HUES64 (cell line): ENCODE data around the gene TRIM62.
A peak's percentile ranks its signal among the peaks of the same experiment; 100 is the strongest.
"Not testable (repeated sequence)": the region's sequence is repeated elsewhere in the genome, so short reads cannot be mapped to it uniquely, and the experiment has no call there.

Source experiments
- H3K27ac ChIP-seq: 2 replicates; pipeline ENCODE4 v1.7.0; 2013; ENCODE audit warnings: low read depth, low read length, inconsistent platforms
- H3K27me3 ChIP-seq: 2 replicates; pipeline ENCODE4 v1.6.1; 2013; ENCODE audit warnings: mild to moderate bottlenecking, low read length; ENCODE audit not compliant: insufficient read depth
- H3K36me3 ChIP-seq: 2 replicates; pipeline ENCODE4 v1.6.1; 2013; ENCODE audit warnings: mild to moderate bottlenecking, low read length; ENCODE audit not compliant: insufficient read depth
- H3K4me1 ChIP-seq: 2 replicates; pipeline ENCODE4 v1.6.1; 2013; ENCODE audit warnings: mild to moderate bottlenecking, low read length, moderate library complexity; ENCODE audit not compliant: insufficient read depth
- H3K4me3 ChIP-seq: 2 replicates; pipeline ENCODE4 v1.5.1; 2013; ENCODE audit warnings: mild to moderate bottlenecking, low read length, moderate library complexity
- H3K9ac ChIP-seq: 2 replicates; pipeline ENCODE4 v1.6.1; 2013; ENCODE audit warnings: mild to moderate bottlenecking, low read depth, low read length
- H3K9me3 ChIP-seq: 2 replicates; pipeline ENCODE4 v1.6.1; 2013; ENCODE audit warnings: low read depth, low read length; ENCODE audit not compliant: insufficient read depth
- WGBS: fragments of 150-250, 120-280 bp; methylation state at CpG from one replicate; pipeline ENCODE4 v1.1.7; 2013; ENCODE audit warnings: missing lambda C conversion rate; 5-methylcytosine and 5-hydroxymethylcytosine counted together

TRIM62 gene

GRCh38 chr1:33146003-33146402 lies 35.8 kb downstream of the TRIM62 start:
- Histone ChIP-seq H3K36me3 (peaks cover 6% of the 10 kb centered on the region), H3K27me3 (no peaks in the 10 kb centered on the region), H3K27ac (no peak overlapping the region), H3K4me1 (no peaks in the 10 kb centered on the region), H3K9ac (no peak overlapping the region), H3K9me3 (no peaks in the 10 kb centered on the region), H3K4me3 (no peak overlapping the region)
- 95% methylated on average over 3 of the region's 3 CpGs for WGBS

DNA sequence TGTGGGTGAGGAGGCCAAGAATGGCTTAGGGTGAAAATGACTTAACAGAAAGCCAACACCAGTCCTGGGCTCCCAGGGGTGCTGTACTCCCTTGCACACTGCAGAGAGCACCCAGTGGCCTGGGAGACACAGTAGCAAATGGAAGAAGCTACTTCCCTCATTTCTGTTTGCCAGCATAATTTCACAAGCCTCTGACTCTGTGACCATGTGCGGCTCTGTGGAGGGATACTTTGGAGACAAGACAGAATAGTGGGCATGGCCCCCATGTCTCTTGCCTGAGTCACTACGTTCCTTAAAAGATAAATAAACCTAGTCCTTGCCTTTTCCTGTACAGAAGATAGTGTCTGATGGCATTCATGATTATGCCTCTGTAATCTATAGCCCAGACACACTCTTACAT lies 38.1 kb downstream of the TRIM62 start:
- Histone ChIP-seq H3K9me3 (no peaks in the 10 kb centered on the region), H3K9ac (no peak overlapping the region), H3K27me3 (no peaks in the 10 kb centered on the region), H3K27ac (no peak overlapping the region), H3K4me1 (peaks cover 15% of the 10 kb centered on the region), H3K36me3 (peaks cover 6% of the 10 kb centered on the region), H3K4me3 (no peak overlapping the region)
- WGBS = 93% methylated on average over 2 of the region's 2 CpGs

DNA sequence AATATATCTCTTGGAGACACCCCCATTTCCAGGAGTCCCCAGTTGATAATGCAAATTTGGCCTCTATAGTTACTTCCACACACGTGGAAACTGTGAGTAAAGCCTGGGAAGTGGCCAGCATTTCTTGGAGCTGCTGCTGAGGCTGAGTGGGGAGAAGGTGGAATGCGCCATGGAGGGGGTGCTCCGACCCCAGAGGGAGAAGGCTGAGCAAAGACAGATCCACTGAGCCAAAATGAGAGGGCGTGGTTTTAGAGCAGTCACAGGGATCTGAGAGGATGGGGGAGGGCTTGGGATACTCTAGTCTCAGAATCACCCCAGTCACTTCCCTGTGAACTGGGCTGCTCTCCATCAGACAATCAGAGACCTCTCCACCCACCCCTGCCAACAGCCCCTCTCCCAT lies 38.7 kb downstream of the TRIM62 start:
- Histone ChIP-seq H3K9me3 (no peaks in the 10 kb centered on the region), H3K36me3 (peaks cover 6% of the 10 kb centered on the region), H3K27ac (no peak overlapping the region), H3K27me3 (no peaks in the 10 kb centered on the region), H3K4me3 (no peak overlapping the region), H3K4me1 (peaks cover 17% of the 10 kb centered on the region), H3K9ac (no peak overlapping the region)
- WGBS = 64% methylated on average over 4 of the region's 4 CpGs

DNA sequence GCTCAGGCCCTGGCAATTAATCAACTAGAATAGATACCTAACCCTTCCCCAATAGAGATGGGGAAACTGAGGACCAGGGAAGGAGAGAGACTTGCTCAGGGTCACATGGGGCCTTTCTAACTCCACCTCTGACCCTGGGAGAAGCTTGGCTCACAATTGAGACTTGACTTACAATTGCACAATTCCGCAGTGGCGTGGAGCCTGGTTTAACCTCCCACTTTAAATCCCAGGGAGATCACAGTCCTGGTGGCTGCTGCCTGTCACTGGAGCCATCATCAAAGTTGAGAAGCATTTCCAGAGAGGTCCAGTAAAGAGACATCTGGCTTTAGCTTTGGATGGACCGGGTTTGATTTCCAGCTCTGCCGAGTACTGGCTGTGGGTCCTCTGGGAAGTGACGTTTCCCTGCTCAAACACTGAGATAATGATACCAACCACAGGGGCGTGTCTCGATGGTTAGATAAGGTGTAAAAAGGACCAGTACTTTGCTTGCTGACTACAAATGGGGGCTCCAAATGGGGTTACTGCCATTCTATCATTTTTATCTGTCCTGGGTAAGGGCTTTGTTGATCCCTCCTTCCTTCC lies 39.3 kb downstream of the TRIM62 start:
- Histone ChIP-seq H3K4me1 (peaks cover 19% of the 10 kb centered on the region), H3K9ac (no peak overlapping the region), H3K36me3 (peaks cover 6% of the 10 kb centered on the region), H3K27me3 (no peaks in the 10 kb centered on the region), H3K9me3 (no peaks in the 10 kb centered on the region), H3K4me3 (no peak overlapping the region), H3K27ac (no peak overlapping the region)
- 90% methylated on average over 7 of the region's 7 CpGs for WGBS

- Histone ChIP-seq H3K27me3 (no peaks in the 10 kb centered on the region), H3K4me3 (no peak overlapping the region), H3K9ac (no peak overlapping the region), H3K4me1 (peaks cover 19% of the 10 kb centered on the region), H3K36me3 (peaks cover 1% of the 10 kb centered on the region), H3K27ac (no peak overlapping the region), H3K9me3 (no peaks in the 10 kb centered on the region)
- WGBS = 53% methylated on average over 2 of the region's 3 CpGs
These were observed 40.1 kb downstream of the TRIM62 start for GRCh38 chr1:33141781-33142180.

DNA sequence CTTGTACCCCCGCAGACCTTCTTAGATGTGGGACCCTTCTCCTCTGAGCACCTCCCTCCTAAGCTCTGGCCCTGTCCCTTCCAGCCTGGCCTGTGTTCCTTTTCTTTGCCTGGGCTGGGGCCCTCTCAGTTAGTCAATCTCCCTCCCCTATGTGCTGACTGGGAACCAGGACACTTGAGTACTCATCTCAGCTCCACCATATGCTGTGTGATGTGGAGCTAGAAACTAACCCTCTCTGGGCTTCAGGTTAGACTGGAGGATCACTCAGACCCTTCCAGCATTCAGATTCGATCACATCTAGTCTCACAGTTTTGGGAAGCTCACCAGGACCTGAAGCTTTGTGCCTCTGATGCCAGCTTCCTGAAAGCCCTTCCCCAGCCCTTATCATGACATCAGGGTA lies 40.6 kb downstream of the TRIM62 start:
- Histone ChIP-seq H3K4me1 (peaks cover 19% of the 10 kb centered on the region), H3K27ac (no peak overlapping the region; the same call in 1 of the 2 replicates), H3K27me3 (no peaks in the 10 kb centered on the region), H3K36me3 (no peaks in the 10 kb centered on the region), H3K9me3 (no peaks in the 10 kb centered on the region), H3K9ac (no peak overlapping the region), H3K4me3 (no peak overlapping the region)
- 69% methylated on average over 2 of the region's 2 CpGs for WGBS

DNA sequence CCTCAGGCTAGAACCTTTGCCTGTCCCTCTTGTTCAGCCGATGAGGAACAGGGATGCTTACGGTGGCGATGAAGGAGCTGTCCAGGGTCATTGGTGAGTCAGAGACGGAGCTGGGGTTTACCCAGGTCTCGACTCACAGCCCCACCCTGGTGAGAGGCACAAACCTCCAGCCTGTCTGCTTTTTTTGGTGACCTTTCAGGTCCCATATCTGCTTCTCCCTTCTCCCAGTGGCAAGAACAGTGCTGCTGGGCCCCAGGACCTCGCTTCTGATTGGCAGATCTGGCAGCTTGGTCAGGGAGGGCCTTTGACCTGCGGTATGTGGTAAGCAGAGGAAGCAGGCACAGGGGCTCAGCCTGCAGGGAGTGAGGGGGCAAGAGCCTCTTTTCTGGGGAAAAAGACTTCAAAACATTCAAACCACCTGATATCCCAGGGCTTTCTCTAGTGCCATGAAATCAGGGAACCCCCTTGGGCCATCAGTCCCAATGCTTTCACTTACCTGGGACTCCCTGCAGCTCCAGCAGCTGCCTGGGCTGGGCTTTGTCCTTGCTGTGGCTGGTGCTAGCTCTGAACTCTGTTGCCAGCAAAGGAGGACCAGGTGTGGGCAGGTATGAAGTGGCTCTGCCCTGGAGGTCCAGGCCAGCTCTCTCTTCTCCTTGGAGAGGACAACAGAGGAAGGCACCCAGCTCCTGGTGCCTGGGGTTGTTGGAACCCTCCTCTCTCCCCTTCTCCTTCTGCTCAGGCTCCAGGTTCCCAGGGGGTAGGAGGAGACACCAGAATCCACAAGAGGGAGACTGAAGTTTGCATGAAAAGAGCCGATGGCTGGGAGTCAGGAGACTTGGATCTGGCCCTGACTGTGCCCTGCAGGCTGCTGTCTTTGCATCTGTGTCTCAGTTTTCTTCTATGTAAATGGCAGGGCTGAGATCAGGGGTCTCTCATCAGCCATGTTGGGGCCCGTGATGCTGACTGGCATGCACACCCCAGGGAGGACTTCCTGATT lies 41.4 kb downstream of the TRIM62 start:
- no peaks in the 10 kb centered on the region for H3K9me3 ChIP-seq
- peaks cover 19% of the 10 kb centered on the region for H3K4me1 ChIP-seq
- H3K27me3 ChIP-seq = no peaks in the 10 kb centered on the region
- WGBS = 37% methylated on average over 9 of the region's 9 CpGs
- H3K9ac ChIP-seq = peak overlapping the region; percentile 18; the same call in 1 of the 2 replicates
- H3K27ac ChIP-seq = peak overlapping the region; percentile 57; the same call in 1 of the 2 replicates
- no peaks in the 10 kb centered on the region for H3K36me3 ChIP-seq
- H3K4me3 ChIP-seq = 0 out of 2 replicates have a peak overlapping the region, but pooled peaks have one; percentile 0

DNA sequence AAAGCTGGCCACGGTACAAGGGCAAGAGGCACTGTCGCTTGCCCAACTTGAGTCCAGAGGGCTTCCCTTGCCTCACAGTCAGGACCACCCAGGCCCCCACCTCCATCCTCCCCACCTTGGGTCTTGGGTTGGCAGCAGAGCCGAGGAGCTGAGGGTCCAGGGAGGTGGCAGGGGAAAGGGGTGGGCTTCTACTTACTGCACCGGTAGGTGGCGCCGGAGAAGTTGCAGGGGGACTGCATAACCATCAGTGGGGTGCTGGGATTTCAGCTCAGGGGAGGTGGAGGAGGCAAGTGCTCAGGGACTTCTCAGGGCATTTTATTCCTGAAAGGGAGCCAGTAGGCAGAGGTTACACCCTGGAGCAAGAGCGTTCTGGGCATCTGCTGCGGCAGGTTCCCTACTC lies 44.0 kb downstream of the TRIM62 start:
- peaks cover 19% of the 10 kb centered on the region for H3K4me1 ChIP-seq
- no peak overlapping the region for H3K4me3 ChIP-seq
- no peak overlapping the region for H3K9ac ChIP-seq
- H3K36me3 ChIP-seq = no peaks in the 10 kb centered on the region
- no peaks in the 10 kb centered on the region for H3K27me3 ChIP-seq
- 49% methylated on average over 8 of the region's 8 CpGs for WGBS
- H3K9me3 ChIP-seq = no peaks in the 10 kb centered on the region
- no peak overlapping the region for H3K27ac ChIP-seq

DNA sequence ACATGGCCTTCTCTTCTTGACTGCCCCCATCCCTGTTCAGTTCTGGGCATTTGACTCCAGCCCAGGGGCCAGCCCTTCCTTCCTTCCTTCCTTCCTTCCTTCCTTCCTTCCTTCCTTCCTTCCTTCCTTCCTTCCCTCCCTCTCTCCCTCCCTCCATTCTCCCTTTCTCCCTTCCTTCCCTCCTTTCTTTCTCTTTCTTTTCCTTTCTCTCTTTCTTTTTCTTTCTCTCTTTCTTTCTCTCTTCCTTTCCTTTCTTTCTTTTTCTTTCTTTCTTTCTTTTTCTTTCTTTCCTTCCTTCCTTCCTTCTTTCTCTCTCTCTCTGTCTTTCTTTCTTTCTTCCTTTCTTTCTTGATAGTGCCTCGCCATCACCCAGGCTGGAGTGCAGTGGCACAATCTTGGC lies 45.8 kb downstream of the TRIM62 start:
- not testable (repeated sequence) for H3K36me3 ChIP-seq
- peaks cover 19% of the 10 kb centered on the region for H3K4me1 ChIP-seq

DNA sequence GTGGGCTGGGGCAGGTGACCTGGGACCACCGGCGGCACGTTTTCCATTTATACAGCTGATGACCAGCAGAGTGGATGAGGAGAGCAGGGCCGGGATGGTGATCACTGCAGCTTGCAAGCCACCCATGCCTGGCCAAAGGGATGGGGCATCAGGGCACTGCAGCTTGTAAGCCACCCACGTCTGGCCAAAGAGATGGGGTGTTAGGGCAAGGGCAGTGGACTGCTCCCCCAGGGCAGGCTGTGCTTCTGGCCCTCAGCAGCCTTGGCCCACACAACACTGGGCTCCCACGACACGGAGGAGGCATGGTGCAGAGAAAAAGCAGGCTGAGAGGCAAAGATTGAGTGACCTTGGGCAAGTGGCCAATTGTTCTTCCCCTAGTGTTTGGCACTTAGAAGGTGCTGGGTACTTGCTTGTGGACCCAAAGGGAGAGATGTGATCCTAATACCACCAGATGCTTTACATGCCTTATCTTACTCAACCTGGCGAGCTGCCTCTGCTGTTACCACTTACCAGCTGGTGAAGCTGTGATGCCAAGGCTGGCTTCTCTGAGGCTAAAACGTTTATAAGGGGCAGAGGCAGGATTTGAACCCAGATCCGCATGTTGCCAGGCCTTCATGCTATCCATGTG lies 48.3 kb downstream of the TRIM62 start:
- no peaks in the 10 kb centered on the region for H3K9me3 ChIP-seq
- no peak overlapping the region for H3K4me3 ChIP-seq
- H3K4me1 ChIP-seq = peaks cover 5% of the 10 kb centered on the region; the same call in 1 of the 2 replicates
- WGBS = 93% methylated on average over 10 of the region's 10 CpGs
- H3K27me3 ChIP-seq = no peaks in the 10 kb centered on the region
- H3K9ac ChIP-seq = no peak overlapping the region
- no peaks in the 10 kb centered on the region for H3K36me3 ChIP-seq
- no peak overlapping the region for H3K27ac ChIP-seq

More for the DNA sequence above, 45.8 kb downstream of the TRIM62 start:
- H3K27me3 ChIP-seq, H3K4me3 ChIP-seq, H3K27ac ChIP-seq, H3K9me3 ChIP-seq, H3K9ac ChIP-seq: not testable (repeated sequence)
- 89% methylated on average over 1 of the region's 1 CpG for WGBS

- Histone ChIP-seq H3K4me3 (no peak overlapping the region), H3K9ac (no peak overlapping the region), H3K4me1 (0 out of 2 replicates have a peak, but pooled peaks cover 7% of the 10 kb centered on the region), H3K27ac (no peak overlapping the region), H3K9me3 (no peaks in the 10 kb centered on the region), H3K36me3 (no peaks in the 10 kb centered on the region), H3K27me3 (no peaks in the 10 kb centered on the region)
- 95% methylated on average over 2 of the region's 2 CpGs for WGBS
These were observed 49.3 kb downstream of the TRIM62 start for GRCh38 chr1:33132549-33132948.
